Measurements from ENCODE around the gene PTPRN2.

DNA sequence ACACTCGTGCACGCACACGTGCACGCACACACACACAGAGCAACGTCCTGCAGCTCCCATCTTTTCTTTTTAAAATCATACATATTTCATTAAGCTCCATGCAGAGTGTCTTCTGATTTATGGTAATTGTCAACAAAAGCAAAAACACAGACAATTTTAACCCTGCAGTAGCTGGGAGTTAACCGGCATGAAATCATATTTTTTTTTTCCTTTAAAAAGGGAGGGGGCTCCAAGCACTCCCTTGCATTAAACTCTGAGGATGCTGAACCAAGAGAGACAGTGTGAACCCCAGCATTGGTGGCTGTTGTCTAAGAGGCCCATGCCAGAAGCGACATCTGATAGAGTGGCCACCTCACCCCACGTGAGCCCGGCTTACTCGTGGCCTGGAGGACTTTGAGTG is 708.2 kb downstream of the PTPRN2 start:
- TF ChIP-seq, protein P1, sequence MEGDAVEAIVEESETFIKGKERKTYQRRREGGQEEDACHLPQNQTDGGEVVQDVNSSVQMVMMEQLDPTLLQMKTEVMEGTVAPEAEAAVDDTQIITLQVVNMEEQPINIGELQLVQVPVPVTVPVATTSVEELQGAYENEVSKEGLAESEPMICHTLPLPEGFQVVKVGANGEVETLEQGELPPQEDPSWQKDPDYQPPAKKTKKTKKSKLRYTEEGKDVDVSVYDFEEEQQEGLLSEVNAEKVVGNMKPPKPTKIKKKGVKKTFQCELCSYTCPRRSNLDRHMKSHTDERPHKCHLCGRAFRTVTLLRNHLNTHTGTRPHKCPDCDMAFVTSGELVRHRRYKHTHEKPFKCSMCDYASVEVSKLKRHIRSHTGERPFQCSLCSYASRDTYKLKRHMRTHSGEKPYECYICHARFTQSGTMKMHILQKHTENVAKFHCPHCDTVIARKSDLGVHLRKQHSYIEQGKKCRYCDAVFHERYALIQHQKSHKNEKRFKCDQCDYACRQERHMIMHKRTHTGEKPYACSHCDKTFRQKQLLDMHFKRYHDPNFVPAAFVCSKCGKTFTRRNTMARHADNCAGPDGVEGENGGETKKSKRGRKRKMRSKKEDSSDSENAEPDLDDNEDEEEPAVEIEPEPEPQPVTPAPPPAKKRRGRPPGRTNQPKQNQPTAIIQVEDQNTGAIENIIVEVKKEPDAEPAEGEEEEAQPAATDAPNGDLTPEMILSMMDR (CRISPR knock-in tag; IDR thresholded peaks at IDR 0.05), result no peak
- TF ChIP-seq EP300 (IDR thresholded peaks at IDR 0.05; ENCODE audit: low read depth in 2 of 2, low read length in 2 of 2), result no peak
- TF ChIP-seq EP300 (CRISPR knock-in tag; IDR thresholded peaks at IDR 0.05; ENCODE audit: borderline replicate concordance), result no peak
- TF ChIP-seq ZNF296 (CRISPR knock-in tag; conservative IDR thresholded peaks at IDR 0.05), result no peak
- no peak for TF ChIP-seq NR1H2 (CRISPR knock-in tag; IDR thresholded peaks at IDR 0.05; ENCODE audit: borderline replicate concordance, low read depth)
- TF ChIP-seq, protein P2, sequence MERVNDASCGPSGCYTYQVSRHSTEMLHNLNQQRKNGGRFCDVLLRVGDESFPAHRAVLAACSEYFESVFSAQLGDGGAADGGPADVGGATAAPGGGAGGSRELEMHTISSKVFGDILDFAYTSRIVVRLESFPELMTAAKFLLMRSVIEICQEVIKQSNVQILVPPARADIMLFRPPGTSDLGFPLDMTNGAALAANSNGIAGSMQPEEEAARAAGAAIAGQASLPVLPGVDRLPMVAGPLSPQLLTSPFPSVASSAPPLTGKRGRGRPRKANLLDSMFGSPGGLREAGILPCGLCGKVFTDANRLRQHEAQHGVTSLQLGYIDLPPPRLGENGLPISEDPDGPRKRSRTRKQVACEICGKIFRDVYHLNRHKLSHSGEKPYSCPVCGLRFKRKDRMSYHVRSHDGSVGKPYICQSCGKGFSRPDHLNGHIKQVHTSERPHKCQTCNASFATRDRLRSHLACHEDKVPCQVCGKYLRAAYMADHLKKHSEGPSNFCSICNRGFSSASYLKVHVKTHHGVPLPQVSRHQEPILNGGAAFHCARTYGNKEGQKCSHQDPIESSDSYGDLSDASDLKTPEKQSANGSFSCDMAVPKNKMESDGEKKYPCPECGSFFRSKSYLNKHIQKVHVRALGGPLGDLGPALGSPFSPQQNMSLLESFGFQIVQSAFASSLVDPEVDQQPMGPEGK (CRISPR knock-in tag; IDR thresholded peaks at IDR 0.05), result no peak
- TF ChIP-seq, protein P3, sequence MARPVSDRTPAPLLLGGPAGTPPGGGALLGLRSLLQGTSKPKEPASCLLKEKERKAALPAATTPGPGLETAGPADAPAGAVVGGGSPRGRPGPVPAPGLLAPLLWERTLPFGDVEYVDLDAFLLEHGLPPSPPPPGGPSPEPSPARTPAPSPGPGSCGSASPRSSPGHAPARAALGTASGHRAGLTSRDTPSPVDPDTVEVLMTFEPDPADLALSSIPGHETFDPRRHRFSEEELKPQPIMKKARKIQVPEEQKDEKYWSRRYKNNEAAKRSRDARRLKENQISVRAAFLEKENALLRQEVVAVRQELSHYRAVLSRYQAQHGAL (CRISPR knock-in tag; IDR thresholded peaks at IDR 0.05; ENCODE audit: not compliant biosample characterization), result no peak
- TF ChIP-seq SP2 (CRISPR knock-in tag; IDR thresholded peaks at IDR 0.05), result no peak
- no peak for TF ChIP-seq CEBPG (CRISPR knock-in tag; IDR thresholded peaks at IDR 0.05)
- TF ChIP-seq, protein P4, sequence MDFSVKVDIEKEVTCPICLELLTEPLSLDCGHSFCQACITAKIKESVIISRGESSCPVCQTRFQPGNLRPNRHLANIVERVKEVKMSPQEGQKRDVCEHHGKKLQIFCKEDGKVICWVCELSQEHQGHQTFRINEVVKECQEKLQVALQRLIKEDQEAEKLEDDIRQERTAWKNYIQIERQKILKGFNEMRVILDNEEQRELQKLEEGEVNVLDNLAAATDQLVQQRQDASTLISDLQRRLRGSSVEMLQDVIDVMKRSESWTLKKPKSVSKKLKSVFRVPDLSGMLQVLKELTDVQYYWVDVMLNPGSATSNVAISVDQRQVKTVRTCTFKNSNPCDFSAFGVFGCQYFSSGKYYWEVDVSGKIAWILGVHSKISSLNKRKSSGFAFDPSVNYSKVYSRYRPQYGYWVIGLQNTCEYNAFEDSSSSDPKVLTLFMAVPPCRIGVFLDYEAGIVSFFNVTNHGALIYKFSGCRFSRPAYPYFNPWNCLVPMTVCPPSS (IDR thresholded peaks at IDR 0.05), result no peak
- TF ChIP-seq KDM5A (IDR thresholded peaks at IDR 0.05; ENCODE audit: borderline replicate concordance, low read length), result no peak
- no peak for TF ChIP-seq ZNF564 (CRISPR knock-in tag; IDR thresholded peaks at IDR 0.05)
